ENCODE data around the gene ST6GALNAC3.

GRCh38 chr1:76068542-76068941 is 6.0 kb upstream of the ST6GALNAC3 start:
- TF ChIP-seq TAF1 (IDR thresholded peaks at IDR 0.05; ENCODE audit: borderline replicate concordance, low read depth, low read length): no peak
- no peak for TF ChIP-seq POLR2A (IDR thresholded peaks at IDR 0.05; ENCODE audit: low read depth, low read length)
